HK-2 (cell line): ENCODE data around the gene MAP7D1.
"Not testable (repeated sequence)": the region's sequence is repeated elsewhere in the genome, so short reads cannot be mapped to it uniquely, and the experiment has no call there.

Source experiments
- DNase-seq: peaks from one replicate; pipeline ENCODE4 v3.0.0-alpha.2; 2018; ENCODE audit not compliant: unreplicated experiment

The MAP7D1 gene

DNA sequence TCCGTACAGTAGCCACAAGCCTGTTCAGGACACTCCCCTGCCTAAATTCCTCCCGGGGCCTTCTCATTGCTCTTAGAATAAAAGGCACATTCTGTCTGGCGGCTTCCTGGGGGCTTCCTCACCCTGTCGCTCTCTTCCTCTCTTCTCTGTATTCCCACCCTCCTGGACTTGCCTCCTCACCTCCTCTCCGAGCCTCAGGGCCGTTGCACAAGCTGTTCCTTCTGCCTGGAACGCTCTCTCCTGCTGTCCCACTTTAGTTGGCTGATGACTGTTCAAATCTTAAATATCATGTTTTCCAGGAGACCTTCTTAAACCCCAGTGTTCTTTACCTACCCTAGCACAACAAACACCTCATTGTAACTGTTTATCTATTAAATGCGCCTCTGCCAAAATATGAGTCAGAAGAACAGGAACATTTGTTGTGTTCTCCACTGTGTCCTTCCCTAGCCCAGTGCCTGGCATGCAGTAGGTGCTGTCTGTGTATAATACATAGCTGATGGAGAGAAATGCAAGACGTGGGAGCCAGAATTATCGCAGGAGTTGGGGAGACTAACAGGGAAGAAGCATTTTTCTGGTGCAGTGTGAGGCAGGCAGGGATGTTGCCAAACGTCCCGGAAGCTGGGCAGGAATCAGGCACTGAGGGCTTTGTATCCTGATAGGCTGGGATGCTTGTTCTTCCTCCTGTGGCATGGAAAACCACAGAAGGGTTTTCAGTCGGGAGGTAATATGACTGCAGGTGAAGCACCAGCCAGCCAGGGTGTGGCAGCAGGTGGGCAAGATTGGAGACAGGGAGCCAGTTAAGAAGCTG lies 44.2 kb downstream of the MAP7D1 start:
- DNase-seq, result no peak

DNA sequence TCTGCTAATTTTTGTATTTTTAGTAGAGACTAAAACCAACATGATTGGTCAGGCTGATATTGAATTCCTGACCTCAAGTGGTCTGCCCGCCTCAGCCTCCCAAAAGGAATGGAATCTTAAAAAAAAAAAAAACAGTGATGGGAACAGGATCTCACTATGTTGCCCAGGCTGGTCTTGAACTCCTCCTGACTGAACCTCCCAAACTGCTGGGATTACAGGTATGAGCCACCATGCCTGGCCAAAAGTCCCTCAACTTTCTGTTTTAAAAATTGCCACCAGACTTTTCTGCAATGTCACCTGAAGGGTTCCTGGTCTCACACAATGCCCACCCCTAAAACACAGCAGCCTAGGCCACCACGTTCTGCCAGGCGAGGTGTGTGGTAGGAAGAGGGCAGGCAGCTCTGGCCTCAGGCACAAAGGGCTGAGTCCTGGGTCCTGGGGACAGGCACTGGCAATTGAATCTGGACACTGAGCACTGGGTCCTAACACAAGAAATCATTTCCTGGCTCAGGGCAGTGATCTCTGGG lies 47.1 kb downstream of the MAP7D1 start:
- no peak for DNase-seq

DNA sequence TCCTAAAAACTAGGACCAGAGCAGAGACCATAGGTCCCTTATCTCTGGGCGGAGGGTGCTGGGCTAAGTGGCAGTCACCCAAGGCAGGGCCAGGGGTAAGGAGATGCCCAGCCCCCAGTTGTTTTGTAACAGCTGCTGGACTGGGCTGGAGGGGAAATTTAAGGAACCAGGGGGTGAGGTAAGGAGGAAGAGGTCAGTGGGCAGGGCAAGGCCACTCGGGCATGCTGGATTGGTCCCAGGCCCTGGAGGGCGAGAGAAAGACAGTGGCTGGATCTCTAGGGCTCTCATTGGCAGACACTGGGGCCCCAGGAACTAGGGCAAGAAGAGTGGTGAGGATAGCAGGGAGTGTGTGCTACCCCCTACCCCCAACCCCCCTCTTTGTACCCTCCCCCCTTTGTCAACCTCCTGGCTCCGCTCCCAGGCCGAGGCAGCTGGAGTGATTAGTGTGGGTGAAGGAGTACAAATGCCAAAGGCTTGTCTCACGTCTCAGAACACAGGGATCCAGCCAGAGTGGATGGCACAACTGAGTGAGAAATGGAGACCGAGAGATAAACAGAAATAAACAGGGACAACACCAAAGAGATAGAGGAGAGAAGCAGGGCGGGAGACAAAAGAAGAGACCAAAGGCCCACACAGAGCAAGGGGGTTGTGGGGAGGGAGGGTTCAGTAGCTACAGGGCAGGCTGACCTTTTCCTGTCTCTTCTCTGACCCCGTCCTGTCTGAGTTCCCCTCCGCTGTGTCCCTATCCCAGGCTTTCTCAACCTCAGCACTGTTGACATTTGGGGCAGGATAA lies 47.8 kb downstream of the MAP7D1 start:
- peak; percentile 35 for DNase-seq

DNA sequence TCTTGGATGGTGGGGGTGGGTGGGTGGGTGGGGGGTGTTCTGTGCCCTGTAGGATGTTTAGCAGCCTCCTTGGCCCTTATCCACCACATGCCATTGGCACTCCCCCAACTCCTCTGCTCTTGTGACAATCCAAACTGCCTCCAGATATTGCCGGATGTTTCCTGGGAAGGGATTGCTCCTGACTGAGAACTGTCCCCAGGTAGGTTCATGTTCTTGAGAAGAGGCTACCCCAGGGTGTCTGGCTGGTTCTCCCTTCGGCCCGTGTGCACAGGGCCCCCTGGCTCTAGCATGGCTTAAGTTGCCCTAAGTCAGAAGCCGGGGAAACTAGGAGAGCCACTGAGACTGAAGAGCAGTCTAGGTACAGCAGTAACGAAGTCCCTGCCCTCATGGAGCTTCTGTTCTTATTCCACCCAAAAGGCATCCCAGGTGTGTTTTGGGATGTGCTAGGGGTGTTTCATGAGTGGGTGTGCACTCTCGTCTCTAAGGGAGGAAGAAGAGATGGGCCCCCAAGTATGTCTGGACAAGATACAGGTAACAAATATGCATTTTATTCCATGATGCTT lies 48.5 kb downstream of the MAP7D1 start:
- DNase-seq, result no peak

DNA sequence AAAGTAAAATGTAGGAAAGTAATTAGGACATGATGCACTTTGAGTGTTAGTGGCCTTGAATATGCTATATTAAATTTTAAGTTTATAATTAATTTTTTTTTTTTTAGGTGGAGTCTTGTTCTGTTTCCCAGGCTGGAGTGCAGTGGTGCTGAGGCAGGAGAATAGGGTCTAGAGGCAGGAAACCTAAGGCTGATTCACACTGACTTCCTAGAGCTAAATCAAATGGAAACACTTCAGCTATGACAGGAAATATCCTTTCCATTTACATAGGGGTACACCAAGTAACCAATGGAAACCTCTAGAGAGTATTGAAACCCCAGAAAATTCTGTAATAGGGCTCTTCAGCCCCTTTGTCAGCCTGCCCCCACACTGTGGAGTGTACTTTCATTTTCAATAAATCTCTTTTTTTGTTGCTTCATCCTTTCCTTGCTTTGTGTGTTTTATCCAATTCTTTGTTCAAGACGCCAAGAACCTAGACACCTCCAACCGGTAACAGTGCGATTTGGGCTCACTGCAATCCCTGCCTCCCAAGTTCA lies 50.4 kb downstream of the MAP7D1 start:
- no peak for DNase-seq

DNA sequence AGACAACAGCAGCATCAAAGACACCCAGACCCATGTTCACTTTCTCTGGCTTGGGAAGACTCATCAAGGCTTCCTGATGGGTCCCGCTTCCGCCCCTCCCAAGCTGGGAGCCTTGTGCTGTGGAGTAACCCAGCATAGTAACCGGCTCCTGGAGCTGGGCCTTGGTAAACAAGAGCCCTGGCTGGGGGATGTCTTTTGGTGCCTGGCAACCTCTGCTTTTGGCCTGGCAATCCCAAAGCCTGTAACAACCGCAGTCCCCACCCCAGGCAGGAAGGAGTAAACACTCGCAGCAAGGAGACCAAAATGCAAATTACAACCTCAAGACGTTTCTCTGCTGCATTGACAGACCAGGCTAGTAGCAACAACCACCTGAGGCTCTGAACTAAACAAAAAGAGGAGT lies 51.4 kb downstream of the MAP7D1 start:
- DNase-seq, result no peak

DNA sequence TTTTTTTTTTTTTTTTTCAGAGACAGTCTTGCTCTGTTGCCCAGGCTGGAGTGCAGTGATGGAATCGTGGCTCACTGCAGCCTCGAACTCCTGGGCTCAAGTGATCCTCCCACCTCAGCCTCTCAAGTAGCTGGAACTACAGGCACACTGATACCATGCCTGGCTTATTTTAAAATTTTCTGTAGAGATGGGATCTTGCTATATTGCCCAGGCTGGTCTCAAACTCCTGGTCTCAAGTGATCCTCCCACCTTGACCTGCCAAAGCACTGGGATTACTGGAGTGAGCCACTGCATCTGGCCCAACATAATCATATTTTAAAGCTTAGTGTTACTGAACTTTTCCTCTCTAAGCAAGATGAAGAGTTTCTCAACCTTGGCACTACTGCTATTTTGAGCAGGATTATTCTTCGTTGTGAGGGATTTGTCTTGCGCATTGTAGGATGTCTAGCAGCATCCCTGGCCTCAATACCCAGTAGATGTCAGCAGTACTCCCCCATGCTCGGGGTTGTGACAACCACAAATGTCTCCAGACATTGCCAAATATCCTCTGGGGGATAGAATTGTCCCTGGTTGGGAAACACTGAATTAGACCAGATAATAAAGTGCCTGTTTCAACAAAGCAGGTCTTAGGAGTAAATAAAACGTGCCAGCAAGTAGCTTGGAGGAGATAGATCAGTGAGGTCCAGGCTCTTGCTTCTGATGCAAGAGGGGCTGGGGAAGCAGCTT lies 53.2 kb downstream of the MAP7D1 start:
- DNase-seq, result no peak

DNA sequence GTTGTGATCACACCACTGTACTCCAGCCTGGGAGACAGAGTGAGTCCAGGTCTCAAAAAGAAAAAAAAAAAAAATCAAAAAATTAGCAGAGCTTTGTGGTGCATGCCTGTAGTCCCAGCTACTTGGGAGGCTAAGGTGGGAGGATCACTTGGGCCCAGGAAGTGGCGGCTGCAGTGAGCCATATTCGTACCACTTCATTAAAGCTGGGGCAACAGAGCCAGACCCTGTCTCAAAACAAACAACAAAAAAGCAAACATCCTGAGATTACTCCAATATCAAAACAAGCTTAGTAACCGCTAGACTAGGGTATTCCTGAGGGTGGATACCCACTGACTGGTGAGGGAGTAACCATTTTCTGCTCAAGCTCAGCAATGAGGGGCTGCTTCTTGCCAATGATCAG lies 55.3 kb downstream of the MAP7D1 start:
- no peak for DNase-seq

DNA sequence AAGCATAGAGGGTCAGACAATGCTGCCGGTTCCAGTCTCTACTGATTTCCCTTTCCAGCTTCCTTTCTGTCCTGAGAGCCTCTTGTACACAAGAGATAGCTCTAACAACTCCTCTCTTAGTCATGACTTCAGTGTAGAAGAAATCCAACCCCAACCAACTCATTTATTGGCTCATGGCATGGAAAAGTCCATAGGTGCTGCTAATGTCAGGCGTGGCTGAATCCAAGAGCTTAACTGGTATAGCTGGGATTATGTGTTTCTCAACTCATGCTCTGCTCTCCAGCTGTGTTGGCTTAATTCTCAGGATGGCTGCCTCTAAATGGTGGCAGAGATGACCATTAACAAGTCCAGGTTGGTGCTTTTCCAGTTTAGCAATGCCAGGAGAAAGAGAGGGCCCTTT lies 55.9 kb downstream of the MAP7D1 start:
- DNase-seq, result no peak

DNA sequence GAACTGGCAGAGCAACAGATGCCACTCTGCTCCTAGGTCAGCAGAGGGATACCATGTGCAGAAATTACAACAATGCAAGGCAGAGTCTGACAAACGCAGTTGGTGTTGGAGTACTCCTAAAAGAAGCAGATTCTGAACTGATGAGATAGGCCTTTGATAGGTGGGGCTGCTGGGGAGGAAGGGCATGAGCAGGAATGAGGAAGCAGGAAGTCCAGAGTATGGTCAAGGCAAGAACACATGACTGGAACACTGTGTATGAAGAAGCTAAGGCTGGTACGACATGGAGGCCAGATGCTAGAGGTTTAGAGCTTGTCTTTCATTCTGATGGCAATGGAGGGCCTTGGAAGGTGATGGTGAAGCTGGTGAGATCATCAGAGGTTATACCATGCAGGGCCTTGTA lies 56.8 kb downstream of the MAP7D1 start:
- no peak for DNase-seq

DNA sequence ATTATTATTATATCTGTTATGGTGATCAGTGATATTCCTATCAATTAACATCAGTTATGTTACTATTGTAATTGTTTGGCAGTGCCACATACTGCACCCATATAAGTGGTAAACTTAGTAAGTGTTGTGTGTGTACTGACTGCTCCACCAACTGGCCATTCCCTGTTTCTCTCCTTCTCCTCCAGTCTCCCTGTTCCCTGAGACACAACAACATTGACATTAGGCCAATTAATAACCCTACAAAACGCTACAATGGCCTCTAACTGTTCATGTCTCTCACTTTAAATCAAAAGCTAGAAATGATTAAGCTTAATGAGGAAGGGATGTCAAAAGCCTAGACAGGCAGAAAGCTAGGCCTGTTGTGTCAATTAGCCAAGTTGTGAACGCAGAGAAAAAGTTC lies 61.7 kb downstream of the MAP7D1 start:
- DNase-seq, result no peak

DNA sequence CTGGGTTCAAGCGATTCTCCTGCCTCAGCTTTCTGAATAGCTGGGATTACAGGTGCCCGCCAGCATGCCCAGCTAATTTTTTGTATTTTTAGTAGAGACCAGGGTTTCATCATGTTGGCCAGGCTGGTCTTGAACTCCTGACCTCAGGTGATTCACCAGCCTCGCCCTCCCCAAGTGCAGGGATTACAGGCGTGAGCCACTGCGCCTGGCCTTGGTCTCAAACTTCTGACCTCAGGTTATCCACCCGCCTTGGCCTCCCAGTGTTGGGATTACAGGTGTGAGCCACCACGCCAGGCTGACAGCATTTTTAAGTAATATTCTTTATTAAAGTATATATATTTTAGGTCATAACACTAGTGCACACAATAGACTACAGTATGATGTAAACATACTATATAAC lies 65.9 kb downstream of the MAP7D1 start:
- not testable (repeated sequence) for DNase-seq

DNA sequence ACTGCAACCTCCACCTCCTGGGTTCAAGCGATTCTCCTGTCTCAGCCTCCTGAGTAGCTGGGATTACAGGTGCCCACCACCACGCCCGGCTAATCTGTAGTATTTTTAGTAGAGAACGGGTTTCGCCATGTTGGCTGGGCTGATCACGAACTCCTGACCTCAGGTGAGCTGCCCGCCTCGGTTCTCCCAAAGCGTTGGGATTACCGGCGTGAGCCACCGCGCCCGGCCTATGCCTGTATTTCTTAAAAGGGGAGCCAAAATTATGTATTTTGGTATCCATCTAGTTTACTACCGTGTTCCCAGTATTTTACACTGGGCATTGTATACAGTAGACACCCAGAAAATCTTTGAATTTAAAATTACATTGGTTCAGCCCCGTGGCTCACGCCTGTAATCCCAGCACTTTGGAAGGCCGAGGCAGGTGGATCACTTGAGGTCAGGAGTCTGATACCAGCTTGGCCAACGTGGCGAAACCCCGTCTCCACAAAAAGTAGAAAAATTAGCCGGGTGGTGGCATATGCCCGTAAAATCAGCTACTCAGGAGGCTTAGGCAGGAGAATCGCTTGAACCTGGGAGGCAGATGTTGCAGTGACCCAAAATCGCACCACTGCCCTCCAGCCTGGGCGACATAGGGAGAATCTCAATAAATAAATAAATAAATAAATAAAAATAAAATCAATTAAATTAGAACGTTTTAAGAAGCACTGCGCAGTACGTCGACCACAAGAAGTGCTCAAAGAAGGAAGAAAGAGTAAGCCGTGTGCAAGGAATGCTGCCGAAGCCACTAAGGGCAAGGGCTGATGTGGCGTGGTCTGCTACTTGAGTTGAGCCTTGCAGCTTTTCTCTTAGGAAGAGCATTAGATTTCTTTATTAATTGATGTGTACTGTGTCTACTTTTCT lies 66.8 kb downstream of the MAP7D1 start:
- DNase-seq, result no peak

DNA sequence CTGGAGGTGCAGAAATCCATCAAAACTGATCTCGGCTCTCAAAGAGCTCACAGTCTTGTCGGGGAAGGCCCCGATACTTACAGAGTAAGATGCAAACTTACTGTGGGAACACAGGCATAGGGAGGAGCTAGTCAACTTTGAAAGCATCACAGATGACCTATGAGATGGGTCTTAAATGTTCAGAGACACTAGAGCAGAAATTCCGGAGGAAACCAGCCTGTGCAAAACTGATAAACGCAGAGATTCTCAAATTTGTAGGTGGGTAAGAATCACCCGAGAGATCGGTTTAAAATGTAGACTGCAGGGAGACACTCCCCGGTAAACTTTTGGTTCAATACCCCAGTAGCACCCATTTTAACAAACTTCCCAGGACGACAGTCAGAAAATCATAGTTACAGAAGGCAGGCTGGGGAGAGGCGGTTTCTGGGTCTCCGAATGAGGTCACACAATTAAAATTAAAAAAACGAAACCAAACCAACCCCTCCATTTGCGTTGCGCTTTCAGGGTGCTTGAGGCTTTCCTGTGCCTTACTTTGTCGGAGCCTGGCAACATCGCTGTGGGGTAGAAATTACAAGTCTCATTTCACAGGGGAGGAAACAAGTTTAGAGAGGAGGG lies 67.5 kb downstream of the MAP7D1 start:
- DNase-seq, result peak; percentile 20

DNA sequence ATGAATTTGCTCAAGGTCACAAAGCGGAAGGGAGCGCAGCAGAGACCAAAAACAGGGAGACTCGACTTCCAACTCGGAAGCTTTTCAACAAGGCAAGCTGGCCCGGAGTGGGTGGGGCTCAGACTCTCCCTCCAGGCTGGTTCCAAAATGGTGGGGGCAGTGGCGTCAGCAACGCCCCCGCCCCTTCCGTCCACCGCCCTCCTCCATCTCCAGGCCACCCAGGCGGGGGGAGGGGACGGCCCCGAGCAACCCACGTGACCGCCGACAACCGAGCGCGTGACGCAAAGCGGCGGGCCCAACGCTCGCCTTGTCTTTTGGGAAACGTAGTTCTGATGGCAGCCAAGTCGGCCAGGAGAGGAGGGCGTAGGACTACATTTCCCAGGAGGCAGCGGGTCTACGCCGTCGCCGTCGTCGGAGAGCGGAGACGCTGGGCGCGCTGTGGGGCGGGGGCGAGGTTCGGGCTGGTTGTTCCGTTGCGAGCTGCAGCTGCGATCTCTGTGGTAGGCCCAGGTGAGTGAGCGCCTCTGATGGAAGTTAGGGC lies 68.1 kb downstream of the MAP7D1 start, which contains the start of gene THRAP3:
TSS of gene THRAP3 (plus strand) at position 448 of the 541 bp plus-strand sequence. CDS start 58,121 bp downstream, outside the sequence.
- peak; percentile 100 for DNase-seq

DNA sequence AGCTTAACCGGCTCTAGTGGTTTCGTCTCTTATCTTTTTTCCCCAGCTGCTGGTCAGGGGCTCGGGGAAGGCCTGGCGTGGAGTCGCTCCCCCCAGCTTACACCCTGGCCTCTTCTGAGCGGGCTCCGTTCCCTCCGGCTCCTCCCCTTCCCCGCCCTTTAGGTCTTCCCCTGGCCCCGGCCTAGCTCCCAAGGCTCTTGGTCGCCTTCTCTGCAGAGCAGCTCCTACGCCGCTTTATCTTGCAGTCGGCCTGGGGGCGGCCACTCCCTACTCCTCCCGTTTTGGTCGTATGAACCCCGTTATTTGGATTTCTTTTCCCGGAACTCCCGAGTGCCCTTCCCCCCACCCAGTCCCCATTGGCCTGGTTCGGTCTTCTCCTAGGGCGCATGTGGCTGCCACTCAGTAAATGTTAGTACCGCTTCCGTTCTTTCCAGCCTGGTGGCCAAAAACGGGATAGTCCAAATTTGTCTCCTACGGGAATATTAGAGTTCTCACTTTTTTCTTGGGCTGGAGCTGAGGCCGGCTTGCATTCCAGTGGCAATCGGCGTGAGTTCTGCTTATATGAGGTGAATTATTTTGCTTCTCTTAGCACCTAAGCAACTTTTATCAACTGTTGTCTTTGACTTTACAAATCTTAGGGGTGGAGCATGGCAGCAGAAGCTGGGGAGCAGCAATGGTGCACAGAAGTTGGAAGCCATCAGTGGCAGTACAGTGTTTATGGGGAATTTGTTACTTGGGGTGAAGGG lies 68.8 kb downstream of the MAP7D1 start:
- peak; percentile 78 for DNase-seq

DNA sequence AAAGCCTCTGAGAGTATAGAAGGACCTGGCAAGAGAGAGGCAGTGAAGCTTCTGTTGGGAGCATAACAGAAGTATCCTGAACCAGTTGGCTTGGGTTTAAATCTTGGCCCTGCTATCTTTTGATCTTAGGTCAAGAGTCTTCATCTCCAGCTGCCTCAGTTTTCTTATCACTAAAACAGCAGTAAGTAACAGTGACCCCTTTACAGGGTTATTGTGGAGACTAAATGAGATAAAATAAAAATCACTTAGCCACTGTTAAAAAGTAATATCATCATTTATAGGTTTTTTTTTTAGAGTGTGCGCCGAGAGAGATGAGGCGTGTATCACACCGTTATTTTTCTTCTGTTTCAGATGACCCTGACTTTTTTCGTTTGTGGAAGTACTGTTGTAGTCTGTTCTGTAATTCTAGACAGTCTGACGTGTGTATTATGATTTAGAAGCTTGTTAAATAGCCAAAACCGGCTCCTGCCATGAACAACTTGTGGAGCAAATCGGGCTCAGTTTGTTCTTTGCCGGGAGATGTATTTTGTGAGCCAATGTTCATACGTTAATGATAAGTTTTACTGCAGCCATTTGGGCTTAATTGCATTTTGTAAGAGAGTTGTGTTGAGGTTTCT lies 69.4 kb downstream of the MAP7D1 start:
- no peak for DNase-seq

DNA sequence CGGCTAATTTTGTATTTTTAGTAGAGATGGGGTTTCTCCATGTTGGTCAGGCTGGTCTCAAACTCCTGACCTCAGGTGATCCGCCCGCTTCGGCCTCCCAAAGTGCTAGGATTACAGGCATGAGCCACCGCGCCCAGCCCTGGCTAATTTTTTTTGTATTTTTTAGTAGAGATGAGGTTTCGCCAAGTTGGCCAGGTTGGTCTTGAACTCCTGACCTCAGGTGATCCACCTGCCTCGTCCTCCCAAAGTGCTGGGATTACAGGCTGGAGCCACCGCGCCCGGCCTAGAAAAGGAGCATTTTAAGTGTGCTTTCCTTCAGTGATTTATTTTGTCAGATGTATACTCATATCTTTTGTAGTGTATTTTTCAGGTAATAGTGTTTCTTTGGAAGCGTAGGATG lies 74.3 kb downstream of the MAP7D1 start:
- not testable (repeated sequence) for DNase-seq
